B cell (primary cell): Measurements from ENCODE around the gene RNF157. TPM values are rescaled to one million over a fixed set of nuclear protein-coding genes. Genes with fewer than 3 reads are reported as not detected.

ENCODE experiments used
- ATAC-seq: fragments of 200-7000 bp; cut with Tn5 transposase; one replicate; pipeline ENCODE4 v1.10.0; 2021; ENCODE audit warnings: low read depth, mild to moderate bottlenecking, moderate number of reproducible peaks, moderate library complexity
- CTCF ChIA-PET: fragments of 350-600 bp; sonication (Branson Sonifier 250); formaldehyde crosslinking; loops from one replicate; lab custom pipeline; 2021; ENCODE audit warnings: antibody characterized with exemption, inconsistent platforms; lab: Charles Lee
- POLR2A ChIA-PET: fragments of 350-600 bp; sonication (Branson Sonifier 250); formaldehyde crosslinking; loops from one replicate; lab custom pipeline; 2021; ENCODE audit warnings: antibody characterized with exemption; lab: Charles Lee
- DNase-seq: peaks from one replicate; pipeline ENCODE4 v3.0.0; 2013
- H2AFZ ChIP-seq: 2 replicates; pipeline ENCODE4 v1.6.1; 2012; ENCODE audit warnings: mild to moderate bottlenecking, low read depth, low read length; ENCODE audit not compliant: insufficient read depth, poor library complexity, severe bottlenecking
- H3K27ac ChIP-seq, 2 donors: 1 replicate in 1 of 2; 2 replicates in 1 of 2; pipeline ENCODE4 v1.5.1; 2012 to 2013; ENCODE audit warnings: low read length in 2 of 2, mild to moderate bottlenecking in 2 of 2, moderate library complexity in 1 of 2
- H3K27me3 ChIP-seq, 4 experiments: fragments of 200-600 bp in 1 of 4; sonication (generic) in 1 of 4; replicated peaks in 1 of 4; 1 replicate in 2 of 4; 2 replicates in 2 of 4; pipeline versions ENCODE4 v1.6.1 to v1.7.0; 2013 to 2016; ENCODE audit warnings: low read length in 3 of 4, mild to moderate bottlenecking in 2 of 4, mixed read lengths in 1 of 4, moderate library complexity in 1 of 4; ENCODE audit not compliant: insufficient read depth in 4 of 4, control insufficient read depth in 3 of 4; ENCODE audit errors: control extremely low read depth in 1 of 4
- H3K36me3 ChIP-seq, 2 experiments: replicated peaks in 1 of 2; 1 replicate in 1 of 2; 2 replicates in 1 of 2; pipeline versions ENCODE4 v1.6.1 to v1.7.1; 2013; ENCODE audit warnings: low read length in 1 of 2; ENCODE audit not compliant: insufficient read depth in 2 of 2, control insufficient read depth in 1 of 2; ENCODE audit errors: control extremely low read depth in 1 of 2, extremely low read depth in 1 of 2
- H3K4me1 ChIP-seq, 2 donors: fragments of 200-600 bp in 1 of 2; sonication (generic) in 1 of 2; 1 replicate in 1 of 2; 2 replicates in 1 of 2; pipeline versions ENCODE4 v1.5.1 to v1.6.1; 2013 to 2017; ENCODE audit warnings: low read length in 2 of 2; ENCODE audit not compliant: control insufficient read depth in 2 of 2, insufficient read depth in 2 of 2
- H3K4me2 ChIP-seq: replicated peaks from 2 replicates; pipeline ENCODE3; 2012; ENCODE audit warnings: mild to moderate bottlenecking, low read depth, low read length; ENCODE audit not compliant: poor library complexity, severe bottlenecking
- H3K4me3 ChIP-seq, 5 experiments: fragments of 200-600 bp in 1 of 5; sonication (generic) in 1 of 5; 1 replicate in 3 of 5; 2 replicates in 2 of 5; pipeline versions ENCODE4 v1.5.1 to v1.7.0; 2011 to 2016; ENCODE audit warnings: low read length in 4 of 5, mild to moderate bottlenecking in 4 of 5, low read depth in 2 of 5, control low read depth in 1 of 5, moderate library complexity in 1 of 5; ENCODE audit not compliant: insufficient read depth in 1 of 5; ENCODE audit errors: control extremely low read depth in 1 of 5, extremely low read depth in 1 of 5
- H3K79me2 ChIP-seq: fragments of 200-600 bp; sonication (generic); one replicate; pipeline ENCODE4 v1.6.0; 2016; ENCODE audit warnings: low read length; ENCODE audit not compliant: control insufficient read depth, insufficient read depth
- H3K9ac ChIP-seq: fragments of 200-600 bp; sonication (generic); 2 replicates; pipeline ENCODE4 v1.6.1; 2017; ENCODE audit warnings: mild to moderate bottlenecking, low read length, moderate library complexity
- H3K9me3 ChIP-seq, 3 donors: one replicate each; pipeline versions ENCODE4 v1.6.1 to v1.7.1; 2013; ENCODE audit warnings: low read length in 2 of 3; ENCODE audit not compliant: control insufficient read depth in 2 of 3, insufficient read depth in 1 of 3; ENCODE audit errors: control extremely low read depth in 1 of 3
- H4K20me1 ChIP-seq: 2 replicates; pipeline ENCODE4 v1.6.0; 2012; ENCODE audit warnings: mild to moderate bottlenecking, low read length; ENCODE audit not compliant: insufficient read depth, control insufficient read depth, poor library complexity, severe bottlenecking
- H3K27ac Mint-ChIP-seq: one replicate; pipeline ENCODE4 v1.8.0; 2021; ENCODE audit warnings: mixed read lengths
- H3K27me3 Mint-ChIP-seq: one replicate; pipeline ENCODE4 v1.8.0; 2021; ENCODE audit warnings: mixed read lengths
- H3K4me1 Mint-ChIP-seq: one replicate; pipeline ENCODE4 v1.8.0; 2021; ENCODE audit warnings: mixed read lengths
- H3K4me3 Mint-ChIP-seq: one replicate; pipeline ENCODE4 v1.8.0; 2021; ENCODE audit warnings: mixed read lengths
- H3K9me3 Mint-ChIP-seq: one replicate; pipeline ENCODE4 v1.8.0; 2022; ENCODE audit warnings: mixed read lengths; ENCODE audit not compliant: insufficient read depth
- CTCF ChIP-seq: fragments of 200-600 bp; IDR thresholded peaks from one replicate; pipeline ENCODE4 v1.8.0; 2022; ENCODE audit warnings: antibody characterized with exemption, mild to moderate bottlenecking
- EZH2 ChIP-seq: IDR thresholded peaks from 2 replicates; pipeline ENCODE4 v1.6.1; 2012; ENCODE audit warnings: borderline replicate concordance, low read depth, mild to moderate bottlenecking, moderate library complexity, low read length; ENCODE audit not compliant: insufficient read depth, poor library complexity, severe bottlenecking
- WGBS: methylation state at CpG from one replicate; pipeline ENCODE4 v1.1.5; 2013; ENCODE audit warnings: missing lambda C conversion rate; ENCODE audit not compliant: insufficient coverage; 5-methylcytosine and 5-hydroxymethylcytosine counted together
- intact Hi-C: fragments of 100-400 bp; cut with micrococcal nuclease; formaldehyde crosslinking; loops from one replicate; pipeline ENCODE4 v1.10.0; 2022
- polyA plus RNA-seq: library from polyadenylated mRNA; depleted of rRNA; stranded (reverse); fragments of >200 nt; gene quantifications from 2 replicates; pipeline ENCODE4 v1.2.3, GENCODE V29; 2012
- total RNA-seq, 2 donors: library from RNA; stranded (reverse); fragments of 120-200 nt in 1 of 2; gene quantifications; 1 replicate in 1 of 2; 2 replicates in 1 of 2; pipeline versions ENCODE4 v1.2.3 to v1.2.4, GENCODE V29; 2013 to 2022

Gene RNF157
- total and polyA plus RNA-seq, 2 donors (not counting 1 experiment from before 2014, with no cell fraction given): 0.54 to 1.2 TPM

DNA sequence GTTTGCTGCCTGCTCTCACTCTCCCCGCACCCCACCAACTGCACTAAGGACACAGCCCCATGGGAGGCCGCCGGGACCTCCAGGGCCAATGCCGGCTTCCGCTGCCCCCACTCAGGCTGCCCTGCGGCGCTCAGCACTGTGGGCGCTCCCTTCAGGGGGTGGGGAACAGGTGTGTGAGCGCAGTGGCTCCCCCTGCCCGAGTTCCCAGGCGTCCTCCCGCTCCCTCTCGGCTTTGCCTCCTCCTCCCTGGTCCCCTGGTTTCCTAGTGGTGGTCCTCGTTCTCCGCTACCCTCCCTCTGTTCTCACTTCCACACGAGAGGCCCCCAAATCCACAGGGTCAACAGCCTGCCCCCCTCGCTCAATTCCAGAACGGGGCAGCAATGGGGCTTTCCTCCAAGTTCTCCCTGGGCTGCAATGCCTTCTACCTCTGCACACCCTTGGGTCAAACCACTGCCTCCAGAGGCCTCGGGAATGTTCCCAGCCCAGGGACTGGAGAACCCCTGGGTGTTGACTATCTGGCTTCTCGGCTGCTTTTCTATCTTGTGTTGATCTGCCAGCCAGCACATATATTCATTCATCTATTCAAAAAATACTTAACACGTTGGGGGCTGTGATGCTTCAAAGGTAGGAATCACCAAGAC lies 109.1 kb downstream of the RNF157 start:
- no peak overlapping the region for H3K4me2 ChIP-seq
- H3K9me3 Mint-ChIP-seq: no peaks in the 10 kb centered on the region
- TF ChIP-seq CTCF (no peak), EZH2 (no peak)
- no peak overlapping the region for H2AFZ ChIP-seq
- H3K27me3 Mint-ChIP-seq: peaks cover 14% of the 10 kb centered on the region
- intact Hi-C loops: no loop called here
- no peak overlapping the region for H3K27ac Mint-ChIP-seq
- peaks cover 2% of the 10 kb centered on the region for H3K4me1 Mint-ChIP-seq
- H4K20me1 ChIP-seq: no peaks in the 10 kb centered on the region
- no peaks in the 10 kb centered on the region for H3K79me2 ChIP-seq
- H3K27me3 ChIP-seq: peaks cover 0 to 8% (median 0%) of the 10 kb centered on the region in 4 experiments
- H3K4me1 ChIP-seq: no peaks in the 10 kb centered on the region
- no peaks in the 10 kb centered on the region for H3K36me3 ChIP-seq
- no peak overlapping the region for H3K4me3 ChIP-seq
- H3K4me3 Mint-ChIP-seq: no peak overlapping the region
- ChIA-PET CTCF (interaction anchor here (1.3 to 16.8 kb wide), 4 partner anchors 10 to 143 kb away, joined by 3 to 435 read pairs (median 4); no protein-coding TSS in a partner anchor), POLR2A (interaction anchor here (0.6 kb wide), 1 partner anchor 137 kb away, joined by 4 read pairs; no protein-coding TSS in a partner anchor)
- DNase-seq (no peak), ATAC-seq (no peak)
- 93% methylated on average over 15 of the region's 21 CpGs for WGBS
- H3K9ac ChIP-seq: no peak overlapping the region
- H3K27ac ChIP-seq: no peak overlapping the region
- no peaks in the 10 kb centered on the region for H3K9me3 ChIP-seq

GRCh38 chr17:76130473-76130872 lies 109.8 kb downstream of the RNF157 start:
- no peak overlapping the region for H3K27ac ChIP-seq
- no peak overlapping the region for H3K27ac Mint-ChIP-seq
- no peaks in the 10 kb centered on the region for H3K9me3 Mint-ChIP-seq
- no peaks in the 10 kb centered on the region for H3K36me3 ChIP-seq
- CTCF ChIA-PET: interaction anchor here (0.9 to 16.8 kb wide), 6 partner anchors 9 to 169 kb away, joined by 3 to 435 read pairs (median 4); no protein-coding TSS in a partner anchor
- DNase-seq (no peak), ATAC-seq (no peak)
- no peaks in the 10 kb centered on the region for H3K9me3 ChIP-seq
- intact Hi-C loops: no loop called here
- no peaks in the 10 kb centered on the region for H3K79me2 ChIP-seq
- TF ChIP-seq EZH2 (no peak), CTCF (no peak)
- 36% methylated on average over 13 of the region's 13 CpGs for WGBS
- H3K4me2 ChIP-seq: no peak overlapping the region
- H3K9ac ChIP-seq: no peak overlapping the region
- H3K27me3 ChIP-seq: peaks cover 0 to 8% (median 0%) of the 10 kb centered on the region in 4 experiments
- H3K27me3 Mint-ChIP-seq: peaks cover 14% of the 10 kb centered on the region
- H2AFZ ChIP-seq: no peak overlapping the region
- H3K4me1 Mint-ChIP-seq: peaks cover 2% of the 10 kb centered on the region
- H4K20me1 ChIP-seq: no peaks in the 10 kb centered on the region
- POLR2A ChIA-PET: interaction anchor here (0.6 to 0.7 kb wide), 2 partner anchors 138 to 146 kb away, joined by 3 to 4 read pairs; no protein-coding TSS in a partner anchor
- H3K4me3 ChIP-seq: no peak overlapping the region
- no peak overlapping the region for H3K4me3 Mint-ChIP-seq
- H3K4me1 ChIP-seq: no peaks in the 10 kb centered on the region
